ENCODE measurements around the gene F5. TPM values are rescaled to one million over a fixed set of nuclear protein-coding genes. Genes with fewer than 3 reads are reported as not detected.

Gene F5
- total and polyA plus RNA-seq, 2 of the 13 experiments (the other 11 are each of a cell fraction or from before 2014, with no cell fraction given), result 38.3 to 64.0 TPM

- TF ChIP-seq ZNF281 (CRISPR knock-in tag; IDR thresholded peaks at IDR 0.05; ENCODE audit: borderline replicate concordance), result no peak
- TF ChIP-seq CEBPB (IDR thresholded peaks at IDR 0.05; ENCODE audit: borderline replicate concordance, low read depth, low read length), result no peak
- no peak for TF ChIP-seq E2F2 (CRISPR knock-in tag; IDR thresholded peaks at IDR 0.05; ENCODE audit: borderline replicate concordance)
- no peak for TF ChIP-seq ZNF484 (CRISPR knock-in tag; IDR thresholded peaks at IDR 0.05; ENCODE audit: borderline replicate concordance, low read depth)
- no peak for TF ChIP-seq ATF7-NPFF (CRISPR knock-in tag; IDR thresholded peaks at IDR 0.05; ENCODE audit: low read depth)
- TF ChIP-seq LRRFIP1 (CRISPR knock-in tag; conservative IDR thresholded peaks at IDR 0.05), result no peak
- no peak for TF ChIP-seq HBP1 (CRISPR knock-in tag; IDR thresholded peaks at IDR 0.05; ENCODE audit: low read depth)
- peak; percentile 57; the same call in 1 of the 2 replicates for TF ChIP-seq PHF21A (CRISPR knock-in tag; IDR thresholded peaks at IDR 0.05)
- TF ChIP-seq ZC3H13 (CRISPR knock-in tag; IDR thresholded peaks at IDR 0.05), result no peak; the same call in 1 of the 2 replicates
These were observed 99.8 kb downstream of the F5 start (continued) for GRCh38 chr1:169486281-169487051.

All from HepG2 (cell line).